Ectodermal cell (in vitro differentiated cells): ENCODE results near the gene GFOD2.

Source experiments
- H3K27ac ChIP-seq: 2 replicates; pipeline ENCODE4 v1.7.0; 2013; ENCODE audit warnings: mild to moderate bottlenecking, low read depth, low read length; ENCODE audit not compliant: insufficient read depth, poor library complexity, severe bottlenecking
- H3K27me3 ChIP-seq: 2 replicates; pipeline ENCODE4 v1.7.0; 2013; ENCODE audit warnings: mild to moderate bottlenecking, low read length; ENCODE audit not compliant: insufficient read depth, control insufficient read depth, poor library complexity, severe bottlenecking
- H3K36me3 ChIP-seq: one replicate; pipeline ENCODE4 v1.7.0; 2013; ENCODE audit warnings: low read length; ENCODE audit not compliant: control insufficient read depth, insufficient read depth
- H3K4me1 ChIP-seq: one replicate; pipeline ENCODE4 v1.7.0; 2013; ENCODE audit warnings: low read length; ENCODE audit not compliant: control insufficient read depth, insufficient read depth
- H3K4me3 ChIP-seq: 2 replicates; pipeline ENCODE4 v1.7.0; 2013; ENCODE audit warnings: low read depth, low read length, control low read depth; ENCODE audit not compliant: insufficient read depth
- H3K9me3 ChIP-seq: 2 replicates; pipeline ENCODE4 v1.7.0; 2013; ENCODE audit warnings: mild to moderate bottlenecking, low read length, moderate library complexity; ENCODE audit not compliant: control insufficient read depth
- WGBS, 2 experiments: methylation state at CpG; one replicate each; pipeline ENCODE4 v1.1.7; 2013; ENCODE audit warnings: missing lambda C conversion rate in 2 of 2; 5-methylcytosine and 5-hydroxymethylcytosine counted together

The GFOD2 gene

GRCh38 chr16:67664871-67665270 is 54.2 kb downstream of the GFOD2 start:
- WGBS, 2 experiments = 94 to 97% methylated on average over 7 of the region's 7 CpGs
- Histone ChIP-seq H3K36me3 (no peaks in the 10 kb centered on the region), H3K27me3 (peaks cover 9% of the 10 kb centered on the region), H3K27ac (no peak overlapping the region), H3K4me3 (no peak overlapping the region), H3K9me3 (no peaks in the 10 kb centered on the region), H3K4me1 (peaks cover 23% of the 10 kb centered on the region)

DNA sequence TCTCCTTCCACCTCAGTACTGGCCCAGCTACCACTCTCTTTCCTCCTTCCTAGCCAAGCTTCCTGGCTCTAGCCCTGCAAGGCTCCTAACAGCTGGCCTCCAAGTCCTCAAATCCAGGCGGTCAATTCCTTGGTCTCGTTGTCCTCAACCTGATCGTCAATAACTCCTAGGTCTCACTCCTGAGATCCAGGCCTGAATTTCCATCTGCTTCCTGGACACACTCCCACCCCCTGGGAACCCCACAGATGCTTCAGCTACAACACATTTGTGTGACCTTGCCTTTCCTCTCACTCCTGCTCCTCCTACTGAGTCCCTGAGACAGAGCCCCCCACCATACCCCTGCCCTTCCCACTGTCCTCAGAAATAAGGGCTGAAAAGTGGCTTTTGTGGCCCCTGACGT is 54.9 kb downstream of the GFOD2 start:
- Histone ChIP-seq H3K27ac (no peak overlapping the region), H3K9me3 (no peaks in the 10 kb centered on the region), H3K36me3 (no peaks in the 10 kb centered on the region), H3K27me3 (peaks cover 9% of the 10 kb centered on the region), H3K4me3 (no peak overlapping the region), H3K4me1 (peaks cover 26% of the 10 kb centered on the region)
- 85 to 91% methylated on average over 4 of the region's 4 CpGs for WGBS, 2 experiments

DNA sequence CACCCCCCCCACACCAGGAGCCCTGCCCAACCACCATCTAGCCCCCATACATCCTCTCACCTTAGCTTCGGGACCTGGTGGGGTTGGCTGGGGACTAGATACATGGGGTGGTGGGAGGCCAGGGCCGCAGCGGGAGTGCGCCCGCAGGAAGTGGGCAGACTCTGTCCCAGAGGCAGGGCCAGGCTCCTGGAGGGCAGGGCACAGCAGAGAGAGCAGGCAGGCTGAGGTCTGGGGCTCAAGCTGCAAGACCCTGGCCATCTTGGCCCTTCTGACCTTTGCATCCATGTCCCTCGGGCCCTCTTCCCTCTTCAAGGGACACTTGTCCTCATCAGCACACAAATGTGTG is 55.3 kb downstream of the GFOD2 start:
- no peaks in the 10 kb centered on the region for H3K36me3 ChIP-seq

GRCh38 chr16:67663151-67663876 is 55.8 kb downstream of the GFOD2 start:
- H3K36me3 ChIP-seq = no peaks in the 10 kb centered on the region
- H3K27ac ChIP-seq = no peak overlapping the region
- H3K4me1 ChIP-seq = peaks cover 32% of the 10 kb centered on the region
- peaks cover 9% of the 10 kb centered on the region for H3K27me3 ChIP-seq
- H3K9me3 ChIP-seq = no peaks in the 10 kb centered on the region
- H3K4me3 ChIP-seq = no peak overlapping the region
- 80% methylated on average over 25 of the region's 25 CpGs for WGBS, 2 experiments

More for the DNA sequence above, 55.3 kb downstream of the GFOD2 start:
- WGBS, 2 experiments = 94 to 98% methylated on average over 6 of the region's 6 CpGs
- no peaks in the 10 kb centered on the region for H3K9me3 ChIP-seq
- H3K4me1 ChIP-seq = peaks cover 30% of the 10 kb centered on the region
- no peak overlapping the region for H3K4me3 ChIP-seq
- H3K27ac ChIP-seq = no peak overlapping the region
- peaks cover 9% of the 10 kb centered on the region for H3K27me3 ChIP-seq

GRCh38 chr16:67662653-67663010 is 56.5 kb downstream of the GFOD2 start:
- peaks cover 25% of the 10 kb centered on the region for H3K4me1 ChIP-seq
- peaks cover 9% of the 10 kb centered on the region for H3K27me3 ChIP-seq
- no peaks in the 10 kb centered on the region for H3K9me3 ChIP-seq
- no peaks in the 10 kb centered on the region for H3K36me3 ChIP-seq
- no peak overlapping the region for H3K27ac ChIP-seq
- no peak overlapping the region for H3K4me3 ChIP-seq

DNA sequence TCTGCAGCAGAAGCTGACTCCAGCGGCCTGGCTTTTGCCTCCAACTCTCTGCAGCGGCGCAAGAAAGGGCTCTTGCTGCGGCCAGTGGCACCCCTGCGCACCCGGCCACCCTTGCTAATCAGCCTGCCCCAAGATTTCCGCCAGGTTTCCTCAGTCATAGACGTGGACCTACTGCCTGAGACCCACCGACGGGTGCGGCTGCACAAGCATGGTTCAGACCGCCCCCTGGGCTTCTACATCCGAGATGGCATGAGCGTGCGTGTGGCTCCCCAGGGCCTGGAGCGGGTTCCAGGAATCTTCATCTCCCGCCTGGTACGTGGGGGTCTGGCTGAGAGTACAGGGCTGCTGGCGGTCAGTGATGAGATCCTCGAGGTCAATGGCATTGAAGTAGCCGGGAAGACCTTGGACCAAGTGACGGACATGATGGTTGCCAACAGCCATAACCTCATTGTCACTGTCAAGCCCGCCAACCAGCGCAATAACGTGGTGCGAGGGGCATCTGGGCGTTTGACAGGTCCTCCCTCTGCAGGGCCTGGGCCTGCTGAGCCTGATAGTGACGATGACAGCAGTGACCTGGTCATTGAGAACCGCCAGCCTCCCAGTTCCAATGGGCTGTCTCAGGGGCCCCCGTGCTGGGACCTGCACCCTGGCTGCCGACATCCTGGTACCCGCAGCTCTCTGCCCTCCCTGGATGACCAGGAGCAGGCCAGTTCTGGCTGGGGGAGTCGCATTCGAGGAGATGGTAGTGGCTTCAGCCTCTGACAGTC is 57.0 kb downstream of the GFOD2 start:
- Histone ChIP-seq H3K4me3 (peak overlapping the region; percentile 90), H3K9me3 (no peaks in the 10 kb centered on the region), H3K27ac (no peak overlapping the region), H3K27me3 (peaks cover 7% of the 10 kb centered on the region), H3K4me1 (peaks cover 20% of the 10 kb centered on the region), H3K36me3 (no peaks in the 10 kb centered on the region)
- 94 to 96% methylated on average over 34 of the region's 34 CpGs for WGBS, 2 experiments

- peaks cover 19% of the 10 kb centered on the region for H3K4me1 ChIP-seq
- WGBS, 2 experiments = 10 to 11% methylated on average over 39 of the region's 39 CpGs
- H3K27ac ChIP-seq = peak overlapping the region; percentile 83
- H3K9me3 ChIP-seq = no peaks in the 10 kb centered on the region
- H3K4me3 ChIP-seq = peak overlapping the region; percentile 90
- H3K27me3 ChIP-seq = peaks cover 6% of the 10 kb centered on the region
- no peaks in the 10 kb centered on the region for H3K36me3 ChIP-seq
Observed at GRCh38 chr16:67661101-67661761, 57.9 kb downstream of the GFOD2 start.

GRCh38 chr16:67660564-67661028 is 58.5 kb downstream of the GFOD2 start, which contains the start of gene PARD6A:
Gene PARD6A, plus strand, starts transcription at chr16:67660960. Its CDS starts 79 bp downstream, at chr16:67661039.
- Histone ChIP-seq H3K9me3 (no peaks in the 10 kb centered on the region), H3K4me1 (peaks cover 19% of the 10 kb centered on the region), H3K27ac (peak within 1 kb of the TSS; percentile 86), H3K4me3 (peak within 1 kb of the TSS; percentile 90), H3K36me3 (no peaks in the 10 kb centered on the region), H3K27me3 (peaks cover 6% of the 10 kb centered on the region)
- 0% methylated on average over 48 of the region's 48 CpGs for WGBS, 2 experiments

- Histone ChIP-seq H3K4me1 (peaks cover 19% of the 10 kb centered on the region), H3K4me3 (peak within 1 kb of the TSS; percentile 90), H3K36me3 (no peaks in the 10 kb centered on the region), H3K27ac (peak within 1 kb of the TSS; percentile 86), H3K27me3 (peaks cover 6% of the 10 kb centered on the region), H3K9me3 (no peaks in the 10 kb centered on the region)
- 1% methylated on average over 83 of the region's 83 CpGs for WGBS, 2 experiments
Observed at GRCh38 chr16:67659675-67660563, 59.2 kb downstream of the GFOD2 start, which contains the start of gene ACD. Gene ACD, minus strand, starts transcription at chr16:67660260. Its CDS starts 40 bp downstream, at chr16:67660220.
